AML-193 (cell line): Measurements from ENCODE around the gene TBL1XR1.
A peak's percentile ranks its signal among the peaks of the same experiment; 100 is the strongest.

Experiments used
- DNase-seq, 2 experiments: peaks; one replicate each; lab custom pipeline; 2025; lab: John Stamatoyannopoulos, UW

Gene TBL1XR1

GRCh38 chr3:177065285-177066033, 131.8 kb downstream of the TBL1XR1 start:
- no peak for DNase-seq

- no peak for DNase-seq
Measured at GRCh38 chr3:177062052-177062732, 135.1 kb downstream of the TBL1XR1 start.

- DNase-seq = no peak
Measured at GRCh38 chr3:177061369-177061768, 135.9 kb downstream of the TBL1XR1 start.

GRCh38 chr3:177060492-177060891, 136.8 kb downstream of the TBL1XR1 start:
- no peak for DNase-seq

GRCh38 chr3:177058648-177059047, 138.6 kb downstream of the TBL1XR1 start:
- DNase-seq = no peak

- no peak for DNase-seq
Measured at GRCh38 chr3:177057768-177058167, 139.5 kb downstream of the TBL1XR1 start.

GRCh38 chr3:177056927-177057326, 140.4 kb downstream of the TBL1XR1 start:
- DNase-seq = no peak

- no peak for DNase-seq
Measured at GRCh38 chr3:177055605-177056571, 141.4 kb downstream of the TBL1XR1 start.

- DNase-seq = no peak
Measured at GRCh38 chr3:177053107-177053506, 144.2 kb downstream of the TBL1XR1 start.

- DNase-seq = peak in 1 of 2 experiments; percentile 7
Measured at GRCh38 chr3:177051411-177051810, 145.9 kb downstream of the TBL1XR1 start.

- peak; percentile 40 to 73 for DNase-seq
Measured at GRCh38 chr3:177050501-177051237, 146.6 kb downstream of the TBL1XR1 start.

- no peak for DNase-seq
Measured at GRCh38 chr3:177045767-177046166, 151.5 kb downstream of the TBL1XR1 start.

GRCh38 chr3:177045222-177045621, 152.1 kb downstream of the TBL1XR1 start:
- DNase-seq = no peak

GRCh38 chr3:177041730-177042551, 155.3 kb downstream of the TBL1XR1 start:
- no peak for DNase-seq

GRCh38 chr3:177041021-177041729, 156.1 kb downstream of the TBL1XR1 start:
- DNase-seq = no peak

GRCh38 chr3:177039490-177040274, 157.6 kb downstream of the TBL1XR1 start:
- no peak for DNase-seq

- no peak for DNase-seq
Measured at GRCh38 chr3:177037241-177037640, 160.0 kb downstream of the TBL1XR1 start.

- no peak for DNase-seq
Measured at GRCh38 chr3:177035676-177036075, 161.6 kb downstream of the TBL1XR1 start.

- no peak for DNase-seq
Measured at GRCh38 chr3:177034832-177035475, 162.3 kb downstream of the TBL1XR1 start.
